ENCODE results near the gene ATOH1. TPM values are rescaled to one million over a fixed set of nuclear protein-coding genes. Genes with fewer than 3 reads are reported as not detected.

Gene ATOH1
- total RNA-seq, 1 experiment from 2014 or later: not detected

- in situ Hi-C loops (cut with HindIII; ENCODE audit: low pct_unique_long_range_greater_than_20kb, low sequenced_read_pairs) (no loop called here), intact Hi-C loops (cut with micrococcal nuclease; ENCODE audit: unreplicated experiment) (no loop called here)
- H3K27ac ChIP-seq (ENCODE audit: low read length): no peak overlapping the region
- no peaks in the 10 kb centered on the region for H3K36me3 ChIP-seq (ENCODE audit: control insufficient read depth, insufficient read depth, low read length)
- BruUV-seq (replicated peaks): no TSS peak
- peaks cover 11% of the 10 kb centered on the region for H3K27me3 ChIP-seq (ENCODE audit: control insufficient read depth, insufficient read depth, low read length)
- no peaks in the 10 kb centered on the region for H3K4me1 ChIP-seq (ENCODE audit: control insufficient read depth, insufficient read depth, low read length)
- no peak for DNase-seq (ENCODE audit: low read depth, low spot score)
- CTCF ChIA-PET: no interaction called here
- no peak for TF ChIP-seq POLR2AphosphoS5 (IDR thresholded peaks at IDR 0.05; ENCODE audit: low read depth, low read length)
- TF ChIP-seq CTCF (IDR thresholded peaks at IDR 0.05): no peak
- no peak for TF ChIP-seq SIN3A (IDR thresholded peaks at IDR 0.05; ENCODE audit: borderline replicate concordance, insufficient read depth, low read depth, low read length)
- no peak overlapping the region for H3K4me3 ChIP-seq (ENCODE audit: low read depth in 2 of 2, low read length in 2 of 2)
- ATAC-seq: no peak
- no peaks in the 10 kb centered on the region for H3K9me3 ChIP-seq (ENCODE audit: control insufficient read depth, insufficient read depth, low read depth, low read length)
- POLR2A ChIA-PET: no interaction called here
These were observed 5.9 kb downstream of the ATOH1 start for GRCh38 chr4:93834249-93835066.

- in situ Hi-C loops (cut with HindIII; ENCODE audit: low pct_unique_long_range_greater_than_20kb, low sequenced_read_pairs) (no loop called here), intact Hi-C loops (cut with micrococcal nuclease; ENCODE audit: unreplicated experiment) (no loop called here)
- ATAC-seq: no peak
- CTCF ChIA-PET: no interaction called here
- Histone ChIP-seq H3K36me3 (ENCODE audit: control insufficient read depth, insufficient read depth, low read length) (no peaks in the 10 kb centered on the region), H3K9me3 (ENCODE audit: control insufficient read depth, insufficient read depth, low read depth, low read length) (no peaks in the 10 kb centered on the region), H3K27me3 (ENCODE audit: control insufficient read depth, insufficient read depth, low read length) (peaks cover 4% of the 10 kb centered on the region), H3K27ac (ENCODE audit: low read length) (no peak overlapping the region), H3K4me1 (ENCODE audit: control insufficient read depth, insufficient read depth, low read length) (no peaks in the 10 kb centered on the region), H3K4me3 (ENCODE audit: low read depth in 2 of 2, low read length in 2 of 2) (no peak overlapping the region)
- no TSS peak for BruUV-seq (replicated peaks)
- no peak for DNase-seq (ENCODE audit: low read depth, low spot score)
- no peak for TF ChIP-seq POLR2AphosphoS5 (IDR thresholded peaks at IDR 0.05; ENCODE audit: low read depth, low read length)
- no peak for TF ChIP-seq SIN3A (IDR thresholded peaks at IDR 0.05; ENCODE audit: borderline replicate concordance, insufficient read depth, low read depth, low read length)
- no peak for TF ChIP-seq CTCF (IDR thresholded peaks at IDR 0.05)
- no peak for TF ChIP-seq REST (IDR thresholded peaks at IDR 0.05; ENCODE audit: insufficient read depth in 1 of 2, low read depth in 2 of 2, low read length in 1 of 2)
- no peak for TF ChIP-seq TCF7L2 (IDR thresholded peaks at IDR 0.05; ENCODE audit: low read depth, low read length)
- POLR2A ChIA-PET: no interaction called here
These were observed 7.4 kb downstream of the ATOH1 start for GRCh38 chr4:93835929-93836328.
